HG02938 (cell line): ENCODE measurements around the gene CABCOCO1.

Experiments
- ATAC-seq: cut with Tn5 transposase; IDR thresholded peaks from one replicate; pipeline ENCODE4 v1.9.1; 2021; ENCODE audit warnings: mild to moderate bottlenecking, moderate library complexity; ENCODE audit not compliant: unreplicated experiment

CABCOCO1 gene

DNA sequence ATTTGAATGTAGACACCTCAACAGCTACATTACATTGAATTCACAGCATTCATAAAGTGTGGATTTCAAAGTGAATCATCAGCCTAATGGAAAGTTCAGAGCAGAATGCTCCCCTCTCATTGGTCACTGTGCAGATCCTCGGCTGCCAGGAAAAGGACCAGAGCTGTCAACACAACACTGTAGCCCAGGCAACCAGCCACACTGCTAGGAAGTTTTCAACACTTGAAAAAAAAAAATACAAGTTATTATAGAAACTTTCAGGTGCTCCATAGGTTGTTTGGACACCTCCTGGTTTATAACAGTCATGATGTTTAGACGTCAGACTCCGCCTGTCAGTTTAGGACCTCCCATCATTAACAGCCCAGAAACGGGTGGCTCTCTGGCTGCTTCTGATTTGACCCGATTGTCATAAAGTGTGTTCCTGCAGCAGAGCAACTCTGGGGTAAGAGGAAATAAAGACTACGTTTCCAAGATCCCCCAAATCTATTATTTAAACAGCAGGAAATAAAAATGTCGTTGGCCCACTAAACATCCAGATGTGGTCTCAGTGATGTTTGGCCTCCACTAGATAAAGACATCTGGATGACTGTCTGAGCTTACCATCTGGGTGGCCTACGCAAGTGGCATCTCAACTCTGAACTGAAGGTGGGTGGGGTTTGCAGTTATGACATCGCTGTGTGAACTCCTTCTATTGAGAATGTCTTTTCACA lies 117.4 kb downstream of the CABCOCO1 start:
- ATAC-seq: no peak

DNA sequence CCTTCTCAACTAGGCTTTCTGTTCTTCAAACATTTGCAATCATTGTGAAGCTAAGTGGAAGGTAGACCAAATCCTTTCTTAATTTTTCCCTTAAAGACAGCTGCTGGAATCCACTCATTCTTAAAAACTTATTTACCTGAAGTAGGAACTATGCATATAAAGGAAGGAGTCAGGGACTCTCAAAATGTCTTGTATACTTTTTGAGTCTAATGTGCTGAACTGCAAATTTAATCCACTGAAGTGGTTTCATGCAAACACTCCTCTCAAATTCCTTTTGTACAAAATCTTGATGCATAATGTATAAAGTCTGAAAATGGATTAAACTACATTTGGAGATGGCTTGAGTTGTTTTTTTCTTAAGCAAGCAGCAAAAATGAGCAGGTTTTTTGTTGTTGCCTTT lies 118.0 kb downstream of the CABCOCO1 start:
- ATAC-seq: no peak

DNA sequence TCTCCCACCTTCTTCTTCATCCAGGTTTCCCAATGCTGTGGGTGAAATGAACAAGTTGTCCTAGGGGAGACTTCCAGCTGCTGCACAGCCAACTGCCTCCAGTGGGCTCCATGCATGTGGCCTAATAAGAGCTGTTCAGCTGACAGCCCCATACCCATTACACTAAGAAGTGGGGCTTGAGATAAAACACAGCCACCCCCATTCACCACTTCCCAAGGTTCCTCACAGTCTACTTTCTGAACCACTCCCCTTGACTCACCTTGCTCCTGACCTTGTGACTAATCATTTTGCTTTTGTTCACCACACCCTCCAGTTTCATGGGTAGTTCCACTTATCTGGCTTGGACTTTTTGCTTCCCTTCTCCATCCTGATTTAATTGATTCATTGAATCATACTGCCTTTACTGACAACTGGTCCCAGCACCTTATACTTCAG lies 119.3 kb downstream of the CABCOCO1 start:
- no peak for ATAC-seq

DNA sequence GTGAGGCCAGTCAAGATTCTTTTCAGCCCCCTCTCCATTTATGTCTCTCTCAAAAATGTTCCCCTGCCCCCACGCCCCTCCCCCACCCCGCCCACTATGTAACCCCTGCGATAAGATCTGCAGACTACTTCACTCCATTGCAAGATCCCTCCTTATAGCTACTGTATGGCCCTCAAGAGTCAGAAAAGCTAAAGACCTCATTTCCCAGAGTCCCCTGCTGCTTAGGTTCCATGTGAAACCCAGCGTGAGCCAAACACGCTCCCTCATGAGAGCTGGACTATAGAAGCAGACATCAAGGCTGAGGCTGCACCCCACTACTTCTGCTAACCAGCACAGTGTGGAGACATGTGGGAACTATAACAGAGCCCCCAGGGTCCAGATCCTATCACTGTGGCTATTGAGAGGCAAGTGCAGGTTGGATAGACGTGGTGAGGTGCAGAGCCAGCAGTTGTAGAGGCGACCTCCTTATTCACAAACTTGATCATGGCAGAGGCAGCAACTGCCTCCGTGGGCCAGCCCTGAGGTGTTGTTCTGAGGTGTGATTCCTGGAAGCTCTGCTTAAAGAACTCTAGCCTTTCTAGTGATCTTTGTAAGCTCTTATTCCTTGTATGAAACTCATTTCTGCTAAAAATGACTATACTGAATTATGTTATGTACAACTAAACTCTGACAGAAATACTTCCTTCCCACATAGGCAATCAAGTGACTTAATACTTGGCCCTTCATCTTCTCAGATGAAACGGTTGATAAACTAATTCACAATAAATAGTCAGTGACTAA lies 121.8 kb downstream of the CABCOCO1 start:
- ATAC-seq: no peak

DNA sequence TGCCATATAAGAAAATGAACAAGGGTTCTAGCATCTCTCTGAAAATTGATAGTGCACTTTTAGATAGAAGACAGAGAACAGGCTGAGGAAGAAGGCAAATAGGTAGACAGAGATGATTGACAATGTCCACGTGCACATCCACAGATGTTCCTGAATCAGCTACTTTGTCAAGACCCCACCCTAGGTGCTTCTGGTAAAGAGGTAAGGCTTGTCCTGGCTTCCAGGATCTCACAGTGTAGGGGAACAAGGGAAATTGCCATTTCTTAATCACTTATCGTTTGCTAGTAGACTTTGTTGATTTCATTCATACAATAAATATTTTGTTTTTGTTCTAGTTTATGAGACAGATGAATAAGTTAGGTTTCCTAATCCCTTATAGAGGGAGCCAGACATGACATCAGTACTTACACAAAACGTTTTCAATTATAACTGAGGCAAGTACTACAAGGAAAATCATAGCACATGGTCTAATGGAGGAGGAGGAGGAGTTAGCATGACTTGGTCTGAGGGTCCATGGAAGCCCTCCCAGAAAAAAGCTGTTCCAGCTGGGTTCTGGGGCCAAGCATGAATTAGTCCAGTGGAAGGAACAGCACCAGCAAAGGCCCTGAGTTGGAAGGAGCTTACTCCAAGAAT lies 122.9 kb downstream of the CABCOCO1 start:
- ATAC-seq: no peak

DNA sequence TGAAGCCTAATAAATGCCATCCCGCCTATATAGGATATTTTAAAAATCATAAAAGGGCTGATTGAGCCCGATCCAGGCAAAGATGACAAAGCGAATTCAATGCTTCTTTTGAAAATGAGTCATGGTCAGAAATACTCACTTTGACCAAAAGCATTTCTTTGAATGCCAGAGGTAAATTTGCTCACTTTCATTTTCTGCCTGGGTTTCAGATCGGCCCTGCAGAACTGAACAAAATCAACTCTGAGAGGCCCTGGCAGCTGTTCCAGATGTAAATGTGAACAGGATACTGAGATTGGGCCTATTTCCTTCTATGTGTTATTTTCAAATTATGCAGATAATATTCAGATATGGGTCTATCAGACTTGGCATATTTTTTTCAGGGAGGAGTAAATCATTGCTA lies 124.0 kb downstream of the CABCOCO1 start:
- peak; percentile 98 for ATAC-seq

DNA sequence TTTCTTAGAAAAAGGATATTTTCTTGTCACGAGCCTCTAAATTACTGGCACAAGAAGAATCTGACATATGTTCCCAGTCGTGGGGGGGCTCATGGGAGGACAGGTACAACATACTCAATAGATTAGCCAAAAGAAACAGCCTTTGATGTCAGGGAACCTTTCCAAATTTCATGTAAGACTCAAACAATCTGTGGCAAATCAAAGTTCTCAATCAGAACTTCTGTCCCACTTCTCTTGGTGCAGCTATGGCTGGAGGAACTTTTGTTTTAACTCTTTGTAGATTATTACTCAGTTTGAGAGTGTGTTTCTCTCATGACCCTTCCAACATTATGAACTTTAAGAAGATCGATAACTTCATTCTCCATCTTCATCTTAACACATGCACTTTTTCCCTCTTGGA lies 124.4 kb downstream of the CABCOCO1 start:
- ATAC-seq: no peak

DNA sequence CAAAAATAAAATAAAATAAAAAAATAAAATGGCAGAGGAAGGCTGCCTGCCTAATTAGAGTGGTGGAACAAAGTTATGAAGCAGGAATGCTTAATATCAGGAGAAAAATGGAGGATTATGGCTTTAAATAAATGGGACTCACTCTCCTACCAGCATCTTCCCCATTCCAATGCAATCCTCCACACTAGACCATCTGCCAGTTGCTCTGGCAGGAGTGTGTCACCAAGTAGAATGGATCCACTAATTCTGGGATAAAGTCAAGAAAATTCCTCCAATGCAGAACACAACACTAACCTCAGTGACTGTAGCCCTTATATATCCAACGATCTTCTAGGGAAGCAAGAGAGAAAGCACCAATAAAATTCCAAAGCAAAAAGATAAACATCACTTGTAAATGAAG lies 126.3 kb downstream of the CABCOCO1 start:
- ATAC-seq: no peak

DNA sequence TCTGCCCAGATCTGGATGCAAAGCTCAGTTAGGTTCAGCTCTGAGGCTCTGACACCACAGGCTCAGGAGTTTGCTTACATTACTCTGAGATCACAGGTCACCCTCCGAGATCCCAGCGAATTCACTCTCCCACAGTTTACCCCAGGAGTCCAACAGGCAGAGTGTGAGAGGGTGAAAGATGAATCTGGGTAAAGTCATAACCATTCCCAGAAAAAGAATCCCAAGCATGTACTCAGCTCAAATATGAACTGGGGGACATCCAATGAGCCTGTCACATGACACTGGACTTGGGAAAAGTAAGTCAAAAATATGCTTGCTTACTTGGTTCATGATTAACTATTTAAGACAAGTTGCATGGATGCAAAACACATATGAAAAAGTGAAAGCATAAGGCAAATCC lies 128.5 kb downstream of the CABCOCO1 start:
- no peak for ATAC-seq

DNA sequence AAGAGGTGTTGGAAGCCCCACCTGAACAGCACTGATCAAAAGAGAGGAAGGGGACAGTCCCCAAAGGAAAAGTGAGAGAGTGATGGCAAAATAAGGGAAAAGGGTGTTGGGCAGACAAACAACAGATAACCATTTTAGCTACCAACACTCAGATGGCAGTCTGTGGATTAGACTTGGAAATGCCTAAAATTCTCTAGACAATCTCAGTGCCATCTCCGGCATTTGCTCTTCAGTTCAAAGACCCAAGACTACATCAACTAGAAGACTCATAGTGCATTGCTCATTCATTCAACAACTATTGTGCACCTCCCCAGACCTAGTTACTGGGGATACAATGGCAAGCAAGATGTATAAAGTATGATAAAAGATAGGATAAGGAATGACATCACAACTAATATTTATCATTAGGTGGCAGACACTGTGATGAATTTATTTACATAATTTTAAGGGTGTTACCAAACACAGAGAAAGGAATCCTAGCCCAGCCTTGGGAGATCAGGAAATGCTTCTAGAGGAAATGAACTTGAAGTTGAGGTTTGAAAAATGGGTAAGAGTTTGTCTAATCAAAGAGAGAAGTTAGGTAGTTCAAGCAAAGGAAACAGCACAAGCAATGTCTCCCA lies 129.5 kb downstream of the CABCOCO1 start:
- ATAC-seq: no peak

DNA sequence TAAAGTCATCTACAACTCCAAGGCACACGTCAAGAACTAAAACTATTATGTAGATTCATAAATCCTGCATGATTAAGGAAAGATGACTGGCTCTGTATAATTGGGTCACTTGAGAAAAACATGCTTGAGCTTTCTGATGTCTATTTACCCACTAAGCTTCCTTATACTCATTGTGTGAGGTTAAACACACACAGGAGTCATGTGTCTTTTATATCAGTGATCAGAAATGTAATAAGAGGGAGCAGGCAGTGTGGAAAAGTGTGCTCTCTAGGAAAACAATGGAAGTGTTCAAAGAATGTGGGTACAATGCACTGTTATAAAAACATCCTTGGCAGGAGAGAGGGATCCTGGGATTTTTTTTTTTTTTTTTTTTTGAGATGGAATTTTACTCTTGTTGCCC lies 130.2 kb downstream of the CABCOCO1 start:
- ATAC-seq: no peak

DNA sequence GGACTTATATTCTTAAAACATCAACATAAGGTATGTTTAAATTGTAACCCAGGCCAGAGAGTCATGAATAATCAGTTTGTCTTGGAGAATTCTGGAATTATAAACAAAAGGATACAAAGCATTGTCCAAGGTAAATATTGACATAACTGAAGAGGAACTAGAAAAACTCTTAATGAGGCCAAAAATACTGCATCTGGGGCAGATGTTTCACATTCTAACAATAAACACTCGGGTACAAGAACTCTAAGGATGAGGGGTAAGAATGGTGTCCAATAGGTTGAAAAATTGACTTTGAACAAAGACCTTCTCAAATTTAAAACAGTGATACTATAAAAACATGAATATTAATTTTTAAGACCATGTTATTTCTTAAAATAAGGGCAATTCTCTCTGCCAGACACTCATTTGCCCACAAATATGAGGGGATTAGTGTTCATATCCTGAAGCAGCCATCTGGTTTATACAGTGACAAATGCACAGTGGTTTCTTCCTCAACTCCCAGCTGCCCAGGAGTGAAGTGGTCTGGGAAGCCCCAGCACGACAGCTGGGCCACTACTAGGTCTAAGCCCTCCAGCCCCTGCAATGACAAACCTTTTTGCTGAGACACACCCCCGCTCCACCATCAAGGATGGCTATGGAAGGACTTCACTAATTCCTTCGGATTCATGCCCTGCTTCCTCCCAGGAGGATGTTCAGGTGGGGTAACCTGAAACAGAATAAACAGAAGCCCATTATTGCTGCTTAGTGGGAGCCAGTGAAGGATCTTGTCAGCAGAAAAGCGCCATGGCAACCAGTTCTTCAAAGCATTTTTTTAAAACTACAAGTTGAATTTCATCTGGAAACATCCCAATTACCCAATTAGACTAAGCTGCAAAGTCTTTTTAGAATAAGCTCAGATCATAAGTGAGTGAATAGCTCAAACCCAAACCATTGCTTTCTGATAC lies 131.3 kb downstream of the CABCOCO1 start:
- no peak for ATAC-seq

DNA sequence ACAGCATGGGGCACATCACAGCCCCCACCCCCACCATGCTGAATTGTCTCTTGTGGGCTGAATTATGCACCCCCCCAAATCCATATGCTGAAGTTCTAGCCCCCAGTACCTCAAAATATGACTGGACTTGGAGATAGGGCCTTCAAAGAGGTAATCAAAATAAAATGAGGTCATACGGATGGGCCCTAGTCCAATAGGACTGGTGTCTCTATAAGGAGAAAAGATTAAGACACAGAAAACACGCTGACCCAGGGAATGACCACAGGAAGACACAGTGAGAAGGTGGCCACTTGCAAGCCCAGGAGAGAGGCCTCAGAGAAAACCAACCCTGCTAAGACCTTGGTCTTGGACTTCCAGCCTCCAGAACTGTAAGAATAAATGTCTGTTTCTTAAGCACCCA lies 132.4 kb downstream of the CABCOCO1 start:
- no peak for ATAC-seq

DNA sequence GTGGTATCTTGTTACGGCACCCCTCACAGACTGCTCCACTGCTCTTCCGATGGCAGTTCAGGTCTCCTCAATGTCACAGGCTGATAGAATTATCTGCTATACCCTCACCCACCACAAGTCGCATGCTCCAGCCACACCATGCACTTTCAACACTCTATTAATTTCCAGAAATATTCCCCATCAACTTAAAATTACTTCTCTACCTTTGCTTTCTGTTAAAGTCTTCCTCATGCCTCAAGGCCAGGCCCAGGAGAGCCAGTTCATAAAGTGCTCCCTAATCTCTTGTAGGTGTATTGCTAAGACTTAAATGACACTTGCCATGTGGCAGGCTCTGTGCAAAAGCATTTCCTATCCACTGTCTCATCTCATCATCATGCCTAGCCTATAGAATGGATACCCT lies 132.8 kb downstream of the CABCOCO1 start:
- no peak for ATAC-seq

DNA sequence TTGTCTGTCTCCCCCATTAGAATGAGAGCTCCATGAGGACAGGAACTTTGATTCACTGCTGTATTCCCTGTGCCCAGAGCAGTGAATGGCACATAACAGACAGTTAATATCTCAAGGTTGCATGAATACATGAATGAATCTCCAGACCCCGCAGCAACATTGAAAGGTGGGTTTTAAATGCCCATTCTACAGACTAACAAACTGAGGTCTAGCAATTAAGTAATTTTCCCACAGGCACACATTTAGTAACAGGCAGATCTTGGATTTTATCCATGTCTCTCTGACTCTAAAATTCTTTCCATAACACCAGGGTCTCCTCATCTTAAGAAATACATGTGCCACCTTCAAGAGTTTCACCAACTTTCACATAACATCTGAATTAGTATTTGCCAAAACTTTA lies 134.1 kb downstream of the CABCOCO1 start:
- ATAC-seq: no peak

DNA sequence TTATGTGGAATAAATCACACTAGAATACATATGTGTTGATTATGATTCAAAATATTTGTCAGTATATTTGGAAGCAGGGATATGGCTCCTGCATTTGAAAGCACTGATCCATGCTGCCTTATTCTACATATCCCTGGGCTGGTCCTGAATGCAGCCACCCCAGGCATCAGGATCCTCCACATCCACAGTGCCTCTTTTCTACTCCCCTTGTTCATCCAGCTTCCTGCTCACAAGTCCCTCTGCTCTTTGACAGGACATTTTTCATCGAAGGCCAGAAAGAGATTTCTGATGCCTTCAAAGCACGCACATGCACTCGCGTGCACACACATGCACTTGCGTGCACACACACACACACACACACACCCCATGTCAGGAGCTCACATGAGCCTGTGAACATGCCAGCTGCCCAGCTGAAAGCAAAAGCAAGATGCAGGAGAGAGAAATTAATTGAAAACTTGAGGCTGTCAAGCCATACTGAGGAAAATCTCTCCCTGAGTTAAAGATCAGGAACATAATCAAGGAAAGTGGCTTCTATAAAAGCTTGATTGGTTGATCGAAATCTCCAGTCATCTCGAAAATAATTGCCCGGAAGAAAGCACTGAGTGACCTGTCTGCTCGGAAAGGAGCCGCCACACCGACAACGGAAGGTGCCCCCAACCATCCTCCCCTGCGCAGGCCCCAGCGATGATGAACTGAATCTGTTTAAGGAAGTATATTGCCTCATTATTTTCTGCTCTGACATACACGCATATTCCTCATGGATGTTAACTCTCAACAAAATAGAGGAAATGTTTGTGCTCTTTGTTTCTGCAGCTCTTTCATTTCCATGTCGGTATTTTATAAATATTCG lies 134.8 kb downstream of the CABCOCO1 start:
- ATAC-seq: no peak

DNA sequence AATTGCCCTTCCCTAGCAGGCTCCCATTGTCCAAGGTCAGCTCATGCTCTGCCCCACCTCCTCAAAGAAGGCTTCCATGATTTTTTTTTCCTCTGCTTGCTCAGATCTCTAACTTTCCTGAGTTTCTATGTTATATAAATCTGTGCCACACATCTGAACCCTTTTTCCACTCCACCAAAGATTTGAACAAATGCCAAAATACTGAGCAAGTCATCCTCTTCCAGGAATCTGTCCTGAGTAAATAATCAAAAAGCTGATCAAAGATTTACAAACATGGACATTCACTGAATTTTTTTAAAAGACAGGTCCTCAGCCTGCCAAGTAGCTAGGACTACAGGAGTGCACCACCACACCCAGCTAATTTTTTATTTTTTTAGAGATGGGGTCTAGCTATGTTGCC lies 136.0 kb downstream of the CABCOCO1 start:
- no peak for ATAC-seq

DNA sequence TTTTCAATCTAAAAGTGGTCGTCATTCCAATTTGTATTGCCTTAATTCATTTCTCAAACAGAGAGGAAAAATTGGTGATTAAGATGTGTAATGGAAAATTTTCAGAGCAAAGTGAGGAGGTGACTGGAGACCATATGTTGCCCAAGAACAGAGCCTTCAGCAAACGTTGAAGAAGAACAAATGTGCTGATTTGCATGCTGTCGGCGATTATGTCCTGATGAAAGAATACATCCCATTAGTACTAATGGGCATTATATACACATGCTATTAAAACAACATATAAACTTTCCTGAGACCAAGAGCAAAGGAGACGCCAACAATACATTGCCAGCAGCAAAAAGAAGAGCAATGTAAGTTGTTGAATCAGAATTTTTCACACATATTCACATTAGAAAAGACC lies 138.8 kb downstream of the CABCOCO1 start:
- ATAC-seq: no peak

DNA sequence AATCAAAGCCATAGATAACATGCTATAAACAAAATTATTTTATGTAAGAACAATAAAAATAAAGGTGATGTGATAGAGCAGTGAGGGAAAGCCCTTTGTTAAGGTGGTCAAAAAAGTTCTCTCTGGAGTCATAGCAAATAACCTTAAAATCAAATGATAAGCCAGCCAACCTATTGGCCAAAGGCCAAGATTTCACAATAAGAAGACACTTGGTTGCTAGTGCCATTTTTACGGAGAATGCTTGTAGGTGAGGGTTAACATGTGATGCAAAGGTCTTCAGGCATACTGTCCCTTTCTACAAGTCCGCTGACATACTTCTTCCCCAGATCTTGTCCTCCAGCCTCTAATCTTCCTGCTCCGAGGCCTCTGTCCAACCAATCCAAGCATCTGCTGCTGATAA lies 140.5 kb downstream of the CABCOCO1 start:
- no peak for ATAC-seq

DNA sequence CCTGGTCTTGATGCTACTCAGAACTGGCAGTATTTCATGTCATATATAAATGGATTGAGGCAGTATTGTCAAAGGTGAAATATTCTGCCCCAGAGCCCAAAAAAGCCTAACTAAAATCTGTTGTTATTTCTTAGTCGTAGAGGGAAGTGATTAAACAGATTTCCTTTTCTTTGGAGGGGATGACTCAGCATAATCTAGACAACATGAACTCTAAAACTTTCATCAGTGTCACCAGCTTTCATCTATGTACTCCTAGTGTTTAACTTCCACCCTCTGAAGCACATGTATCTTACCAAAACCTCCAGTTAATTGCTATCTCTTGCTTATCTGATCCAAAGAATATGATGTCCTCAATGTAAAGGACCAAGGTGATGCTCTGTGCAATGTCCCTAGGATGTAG lies 141.7 kb downstream of the CABCOCO1 start:
- ATAC-seq: no peak
